ENCODE measurements around the gene TTPAL. TPM values are rescaled to one million over a fixed set of nuclear protein-coding genes. Genes with fewer than 3 reads are reported as not detected.

The TTPAL gene
- total RNA-seq, 1 experiment from 2014 or later: 10.3 TPM

- POLR2A ChIA-PET: no interaction called here
- CTCF ChIA-PET: no interaction called here
- peaks cover 7% of the 10 kb centered on the region for H3K4me1 Mint-ChIP-seq
- H3K27me3 Mint-ChIP-seq (ENCODE audit: low read depth): no peaks in the 10 kb centered on the region
- ATAC-seq: no peak
- no peak for DNase-seq (ENCODE audit: low spot score)
- TF ChIP-seq TP53 (CRISPR knock-in tag; IDR thresholded peaks at IDR 0.05): no peak
- no peak for TF ChIP-seq ZNF317 (CRISPR knock-in tag; IDR thresholded peaks at IDR 0.05; ENCODE audit: borderline replicate concordance, low read depth)
- no peak for TF ChIP-seq SMAD3 (CRISPR knock-in tag; IDR thresholded peaks at IDR 0.05; ENCODE audit: borderline replicate concordance)
- TF ChIP-seq ZBTB21 (CRISPR knock-in tag; IDR thresholded peaks at IDR 0.05; ENCODE audit: borderline replicate concordance): no peak
- no peak for TF ChIP-seq MYBL2 (CRISPR knock-in tag; IDR thresholded peaks at IDR 0.05)
- no peak for TF ChIP-seq ZNF396 (CRISPR knock-in tag; IDR thresholded peaks at IDR 0.05; ENCODE audit: borderline replicate concordance)
- no peak for TF ChIP-seq ZNF281 (CRISPR knock-in tag; IDR thresholded peaks at IDR 0.05)
- no peak for TF ChIP-seq CBFB (CRISPR knock-in tag; IDR thresholded peaks at IDR 0.05; ENCODE audit: low read depth)
- no peak for TF ChIP-seq NR3C1 (CRISPR knock-in tag; conservative IDR thresholded peaks at IDR 0.05; ENCODE audit: low read depth)
- no peak for TF ChIP-seq ZNF138 (CRISPR knock-in tag; conservative IDR thresholded peaks at IDR 0.05)
- no peak for TF ChIP-seq SMAD4 (CRISPR knock-in tag; IDR thresholded peaks at IDR 0.05)
- no peak for TF ChIP-seq ZNF219 (CRISPR knock-in tag; IDR thresholded peaks at IDR 0.05; ENCODE audit: borderline replicate concordance)
- TF ChIP-seq CREM (CRISPR knock-in tag; IDR thresholded peaks at IDR 0.05): no peak
- no peak for TF ChIP-seq ERG (CRISPR knock-in tag; IDR thresholded peaks at IDR 0.05)
- TF ChIP-seq IRF2 (CRISPR knock-in tag; IDR thresholded peaks at IDR 0.05; ENCODE audit: borderline replicate concordance, low read depth): no peak
- TF ChIP-seq ZNF671 (CRISPR knock-in tag; IDR thresholded peaks at IDR 0.05): no peak
- TF ChIP-seq ETV6 (CRISPR knock-in tag; IDR thresholded peaks at IDR 0.05): no peak
- TF ChIP-seq ATF6 (CRISPR knock-in tag; IDR thresholded peaks at IDR 0.05): no peak
- TF ChIP-seq TEAD1 (CRISPR knock-in tag; IDR thresholded peaks at IDR 0.05): no peak
- TF ChIP-seq FOXP1 (CRISPR knock-in tag; IDR thresholded peaks at IDR 0.05; ENCODE audit: borderline replicate concordance): no peak
- no peaks in the 10 kb centered on the region for H3K36me3 Mint-ChIP-seq
- no peak overlapping the region for H3K4me3 Mint-ChIP-seq
- H3K9me3 Mint-ChIP-seq: no peaks in the 10 kb centered on the region
- peak overlapping the region; percentile 3; the same call in 1 of the 2 replicates for H3K27ac Mint-ChIP-seq
These were observed 60.5 kb downstream of the TTPAL start for GRCh38 chr20:44536175-44536574.

- H3K4me1 Mint-ChIP-seq: peaks cover 4% of the 10 kb centered on the region; the same call in 1 of the 2 replicates
- no peak for ATAC-seq
- CTCF ChIA-PET: interaction anchor here (0.7 to 1.1 kb wide), 2 partner anchors 66 to 72 kb away, joined by 3 to 4 read pairs; no protein-coding TSS in a partner anchor
- no peak overlapping the region for H3K4me3 Mint-ChIP-seq
- H3K27me3 Mint-ChIP-seq (ENCODE audit: low read depth): no peaks in the 10 kb centered on the region
- POLR2A ChIA-PET: no interaction called here
- no peaks in the 10 kb centered on the region for H3K36me3 Mint-ChIP-seq
- no peaks in the 10 kb centered on the region for H3K9me3 Mint-ChIP-seq
- no peak for DNase-seq (ENCODE audit: low spot score)
- H3K27ac Mint-ChIP-seq: no peak overlapping the region
- TF ChIP-seq ATF3 (CRISPR knock-in tag; conservative IDR thresholded peaks at IDR 0.05) (no peak), TEAD1 (CRISPR knock-in tag; IDR thresholded peaks at IDR 0.05) (no peak), NR3C1 (CRISPR knock-in tag; conservative IDR thresholded peaks at IDR 0.05; ENCODE audit: low read depth) (no peak), ETV6 (CRISPR knock-in tag; IDR thresholded peaks at IDR 0.05) (no peak), PRRX2 (CRISPR knock-in tag; IDR thresholded peaks at IDR 0.05) (no peak), MAX (CRISPR knock-in tag; IDR thresholded peaks at IDR 0.05) (no peak), ZNF281 (CRISPR knock-in tag; IDR thresholded peaks at IDR 0.05) (no peak), ZNF671 (CRISPR knock-in tag; IDR thresholded peaks at IDR 0.05) (no peak), OVOL2 (CRISPR knock-in tag; IDR thresholded peaks at IDR 0.05; ENCODE audit: borderline replicate concordance) (no peak)
These were observed 62.3 kb downstream of the TTPAL start for GRCh38 chr20:44537993-44538392.
